Ramos (cell line): ENCODE data around the gene DNLZ.

Experiments used
- in situ Hi-C: fragments of 300-500 bp; cut with MboI; formaldehyde crosslinking; loops from one replicate; pipeline ENCODE4 v1.14.3; 2022; ENCODE audit warnings: low sequenced_read_pairs; ENCODE audit not compliant: unreplicated experiment

The DNLZ gene

DNA sequence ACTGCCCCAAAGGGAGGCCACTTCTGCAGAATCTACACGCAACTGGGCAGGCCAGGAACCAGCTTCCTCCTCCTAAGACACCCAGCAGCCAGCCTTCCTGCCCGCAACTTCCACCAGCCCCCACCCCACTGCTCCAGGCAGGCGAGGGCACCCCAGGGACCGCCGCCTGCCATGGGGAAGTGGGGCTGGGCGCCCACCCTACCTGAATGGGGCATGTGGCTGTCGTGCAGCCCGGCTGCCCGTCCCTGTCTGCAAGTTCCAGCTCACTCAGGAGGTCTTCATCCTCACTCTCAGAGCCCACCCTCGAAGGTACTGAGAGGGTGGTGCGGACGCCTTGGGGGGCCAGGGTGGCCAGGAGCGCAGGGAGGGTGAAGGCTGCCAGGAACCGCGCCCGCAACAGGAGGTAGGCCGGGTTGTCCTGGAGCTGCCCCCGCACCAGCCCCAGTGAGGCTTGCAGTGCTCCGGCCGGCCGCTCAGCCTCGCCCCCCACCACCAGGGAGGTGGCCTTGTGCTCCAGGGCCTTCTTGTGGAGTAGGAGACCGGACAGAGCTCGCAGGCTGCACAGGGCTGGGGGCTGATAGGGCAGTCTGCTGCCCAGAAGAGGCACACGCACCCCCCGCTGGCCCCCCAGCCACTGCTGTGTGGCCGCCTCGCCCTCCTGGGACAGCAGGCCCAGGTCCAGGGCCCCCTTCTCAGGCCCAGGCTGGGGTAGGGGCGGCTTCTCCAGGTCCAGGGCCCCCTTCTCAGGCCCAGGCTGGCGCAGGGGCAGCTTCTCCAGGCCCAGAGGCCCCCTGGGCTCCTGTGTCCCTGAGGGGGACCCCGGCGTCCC lies 14.0 kb upstream of the DNLZ start:
- in situ Hi-C loops, result no loop called here

DNA sequence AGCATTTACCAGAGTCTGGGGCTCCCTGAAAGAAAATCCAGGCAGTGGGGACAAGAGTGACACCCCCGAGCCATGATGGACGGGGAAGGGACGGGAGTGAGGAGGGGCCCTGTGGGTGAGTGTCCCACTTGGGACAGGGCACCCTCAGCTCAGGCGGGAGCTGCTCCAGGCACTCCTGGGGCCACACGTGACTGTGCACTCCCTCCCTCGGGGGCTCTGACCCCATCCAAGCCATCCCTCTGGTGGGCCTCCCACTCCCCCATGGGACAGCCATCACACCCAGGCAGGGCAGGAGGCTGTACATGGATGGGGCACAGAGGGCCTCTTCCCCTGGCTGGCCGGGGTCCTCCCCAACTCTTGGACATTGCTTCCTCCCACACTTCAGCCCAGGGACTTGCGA lies 12.9 kb upstream of the DNLZ start:
- in situ Hi-C loops, result no loop called here

DNA sequence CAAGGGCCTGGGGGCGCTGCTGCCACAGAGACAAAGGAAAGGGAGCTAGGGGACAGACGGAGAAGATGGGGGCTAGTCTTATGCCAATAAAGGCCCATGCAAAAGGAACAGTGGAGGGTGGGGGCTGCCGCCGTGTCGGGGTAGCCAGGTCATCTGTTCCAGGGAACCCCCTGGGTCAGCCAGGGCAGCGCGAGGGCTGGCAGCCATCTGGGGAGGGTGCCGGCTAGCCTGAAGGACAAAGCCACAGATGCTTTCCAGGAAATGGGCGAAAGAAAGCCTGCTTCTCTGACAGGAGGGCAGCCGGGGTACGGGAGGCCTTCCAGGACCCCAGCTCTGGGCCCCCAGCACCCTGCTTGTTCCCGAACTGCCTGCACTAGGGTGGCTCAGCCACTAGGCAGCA lies 11.6 kb upstream of the DNLZ start:
- in situ Hi-C loops, result no loop called here

DNA sequence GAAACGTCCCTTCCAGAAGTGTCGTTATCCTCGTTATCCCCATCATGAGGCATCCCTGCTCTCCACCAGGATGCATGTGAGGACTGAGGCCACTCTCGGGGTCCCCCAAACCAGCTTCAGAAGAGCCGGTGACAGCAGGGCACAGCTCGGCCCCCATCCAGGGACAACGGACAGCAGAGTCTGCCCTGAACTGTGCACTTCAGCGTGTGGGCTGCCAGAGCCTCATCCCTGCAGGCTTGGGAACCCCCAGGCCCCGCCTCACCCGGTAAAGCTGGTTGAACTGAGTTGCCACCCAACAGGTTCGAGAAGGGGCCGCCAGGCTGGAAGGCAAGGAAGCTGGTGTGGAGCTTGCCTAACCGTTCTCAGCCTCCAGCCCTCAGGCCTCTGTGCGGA lies 10.6 kb upstream of the DNLZ start:
- in situ Hi-C loops, result no loop called here

DNA sequence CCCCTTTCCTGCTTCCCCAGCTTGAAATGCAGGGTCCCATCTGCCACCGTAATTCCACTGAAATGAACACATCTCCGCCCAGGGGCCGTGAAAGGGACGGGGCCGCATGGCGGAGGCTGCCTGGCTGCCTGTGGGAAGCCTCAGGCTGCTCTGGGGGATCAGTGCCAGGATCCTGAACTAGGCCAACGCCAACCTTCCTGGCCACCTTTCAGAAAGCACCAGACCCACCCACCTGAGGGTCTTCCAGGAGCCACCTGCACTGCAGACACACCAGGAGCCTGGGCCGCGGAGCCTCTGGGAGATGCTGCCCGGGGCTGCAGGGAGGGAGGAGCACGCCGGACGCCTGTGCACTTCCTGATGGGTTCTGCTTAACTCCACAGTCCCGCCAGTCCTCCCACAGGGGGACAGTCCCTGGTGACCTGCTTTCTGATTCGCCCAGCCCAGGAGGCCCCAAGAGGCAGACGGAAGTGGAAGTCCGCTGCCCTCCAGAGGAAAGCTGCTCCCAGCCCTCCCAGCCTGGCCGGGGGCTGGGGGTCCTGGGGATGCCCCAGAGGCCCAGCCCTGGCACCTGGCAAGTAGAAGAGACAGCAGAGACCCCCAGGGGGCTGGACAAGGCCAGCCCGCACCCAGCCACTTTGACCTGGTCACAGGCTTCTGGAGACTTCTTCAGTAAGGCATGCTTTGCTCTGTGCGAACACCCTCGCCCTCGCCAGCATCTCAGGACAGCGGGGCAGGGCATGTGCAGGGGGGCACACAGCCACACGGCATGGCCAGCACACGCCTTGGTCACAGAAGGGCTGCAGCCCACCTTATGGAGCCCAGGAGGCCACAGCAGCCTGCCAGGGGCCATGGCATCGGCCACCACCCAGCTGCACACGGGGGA lies 10.0 kb upstream of the DNLZ start, which contains the start of gene CARD9:
Gene CARD9 (minus strand): TSS at position 370 of the 883 bp plus-strand sequence. CDS start 1,591 bp downstream, outside the sequence.
- in situ Hi-C loops, result no loop called here

DNA sequence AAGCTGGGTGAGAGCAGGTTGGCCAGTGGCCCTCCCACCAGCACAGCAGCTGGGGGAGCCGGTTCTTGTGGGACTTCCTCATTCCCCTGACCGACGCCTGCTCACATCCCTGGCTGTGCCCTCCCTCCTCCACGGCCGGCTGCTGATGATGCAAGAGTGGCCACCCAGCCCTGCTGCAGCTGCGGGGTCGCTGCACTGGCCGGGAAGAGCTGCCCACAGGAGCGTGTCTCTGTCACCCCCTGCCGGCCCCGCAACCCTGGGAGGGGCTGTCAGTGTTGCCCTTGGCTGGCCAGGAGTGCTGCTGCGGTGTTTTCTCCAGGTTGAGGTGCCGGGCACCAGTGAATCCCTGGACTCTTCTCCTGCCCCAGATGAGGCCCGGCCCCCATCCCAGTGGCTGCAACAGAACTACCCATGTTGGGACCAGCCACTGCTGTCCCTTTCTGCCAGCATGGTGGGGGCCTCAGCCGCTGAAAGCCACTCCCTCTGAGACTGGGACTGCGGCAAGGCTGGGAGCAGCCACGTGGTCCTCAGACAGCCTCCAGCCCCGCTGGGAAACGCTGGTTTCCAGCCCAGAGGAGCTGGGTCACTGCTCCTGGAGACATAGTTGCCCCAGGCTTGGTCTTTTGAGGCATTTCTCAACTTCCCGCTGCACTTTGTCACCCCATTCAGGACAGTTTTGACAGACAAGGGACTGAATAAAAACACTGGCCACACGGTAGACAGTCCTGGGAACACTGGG lies 9.2 kb upstream of the DNLZ start:
- in situ Hi-C loops, result no loop called here

DNA sequence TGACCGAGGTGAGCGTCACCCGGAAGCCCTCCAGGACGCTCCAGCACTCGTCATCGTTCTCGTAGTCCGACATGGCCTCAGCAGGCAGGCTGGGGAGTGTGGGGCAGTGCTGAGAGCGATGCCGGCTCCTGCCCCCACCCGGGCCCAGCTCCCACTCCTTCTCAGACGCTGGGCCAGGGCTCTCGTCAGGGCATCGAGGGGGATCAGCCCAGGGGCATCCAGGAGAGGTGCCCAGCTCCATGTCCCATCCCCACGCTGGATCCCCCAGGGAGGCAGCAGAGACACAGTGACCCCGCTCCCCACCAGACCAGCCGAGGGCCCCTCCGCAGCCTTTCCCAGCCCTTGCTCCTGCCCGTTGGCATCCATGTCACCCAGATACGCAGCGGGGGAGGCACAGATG lies 8.5 kb upstream of the DNLZ start:
- in situ Hi-C loops, result no loop called here

DNA sequence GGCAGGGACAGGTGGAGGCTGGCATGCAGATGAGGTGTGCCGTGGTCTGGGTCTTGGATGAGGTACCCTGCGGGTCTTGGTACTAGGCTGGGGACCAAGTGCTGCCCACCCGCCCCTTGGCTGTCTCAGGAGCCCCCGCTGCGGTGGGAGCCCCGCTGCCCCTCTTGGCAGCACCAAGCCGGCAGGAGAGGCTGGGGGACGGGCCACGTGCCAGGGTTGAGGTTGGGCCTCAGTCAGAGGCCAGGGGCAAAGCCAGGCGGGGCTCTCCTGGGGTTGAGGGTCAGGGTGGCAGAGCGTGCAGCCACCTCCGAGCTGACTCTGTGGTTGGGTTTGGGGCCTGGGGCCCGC lies 8.0 kb upstream of the DNLZ start:
- in situ Hi-C loops, result no loop called here

DNA sequence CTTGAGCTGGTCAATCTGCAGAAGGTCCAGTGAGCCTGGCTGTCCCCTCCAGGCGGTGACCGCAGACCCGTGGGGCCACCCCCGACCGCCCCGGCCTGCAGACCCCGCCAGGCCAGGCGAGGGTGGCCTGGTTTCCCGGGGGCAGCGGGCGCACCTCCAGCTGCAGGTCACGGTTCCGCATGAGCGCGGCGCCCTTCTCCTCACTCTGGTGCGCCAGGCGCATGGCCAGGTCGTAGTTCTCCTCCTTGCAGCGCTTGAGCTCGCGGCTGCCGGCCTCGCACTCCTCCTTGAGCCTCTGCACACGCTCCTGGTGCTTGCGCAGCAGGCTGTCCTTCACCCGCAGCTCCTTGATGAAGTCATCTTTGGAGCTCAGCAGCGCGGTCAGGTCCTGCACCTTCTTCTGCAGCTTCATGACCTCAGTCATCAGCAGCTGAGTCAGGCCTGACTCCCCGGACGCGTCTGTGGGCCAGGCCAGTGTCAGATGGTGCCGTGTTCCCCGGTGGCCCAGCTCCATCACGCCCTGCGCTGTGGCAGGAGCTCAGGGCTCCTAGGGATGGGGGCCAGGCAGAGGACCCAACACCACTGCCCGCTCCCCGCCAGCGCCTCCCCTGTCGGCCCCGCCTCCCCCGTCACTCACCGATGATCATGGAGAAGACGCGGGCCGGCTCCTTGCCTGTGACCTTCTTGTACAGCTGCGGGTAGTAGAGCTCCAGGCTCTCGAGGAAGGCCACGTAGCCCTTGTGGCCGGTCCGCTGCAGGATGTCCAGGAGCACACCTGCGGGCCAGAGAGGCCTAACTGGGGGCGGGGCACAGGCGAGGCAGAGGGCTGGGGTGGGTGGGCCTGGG lies 7.4 kb upstream of the DNLZ start:
- in situ Hi-C loops, result no loop called here

DNA sequence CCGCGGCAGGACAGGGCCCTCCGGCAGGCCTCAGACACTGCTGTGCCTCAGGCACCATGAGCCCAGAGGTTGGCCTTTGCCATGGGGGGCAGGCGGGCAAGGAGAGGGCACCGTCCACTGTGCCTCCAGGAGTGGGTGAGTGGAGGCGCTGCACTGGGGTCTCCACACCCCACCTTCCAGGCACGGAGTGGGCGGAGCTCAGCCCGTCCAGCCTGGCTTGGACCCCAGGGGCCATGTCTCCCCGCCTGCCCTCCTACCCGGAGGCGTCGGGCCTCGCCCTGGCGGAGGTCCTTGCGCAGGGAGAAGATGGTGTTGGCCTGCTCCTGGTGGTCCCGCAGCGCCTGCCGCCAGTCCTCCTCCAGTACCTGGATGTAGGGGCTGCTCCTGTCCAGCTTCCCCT lies 6.5 kb upstream of the DNLZ start:
- in situ Hi-C loops, result no loop called here

DNA sequence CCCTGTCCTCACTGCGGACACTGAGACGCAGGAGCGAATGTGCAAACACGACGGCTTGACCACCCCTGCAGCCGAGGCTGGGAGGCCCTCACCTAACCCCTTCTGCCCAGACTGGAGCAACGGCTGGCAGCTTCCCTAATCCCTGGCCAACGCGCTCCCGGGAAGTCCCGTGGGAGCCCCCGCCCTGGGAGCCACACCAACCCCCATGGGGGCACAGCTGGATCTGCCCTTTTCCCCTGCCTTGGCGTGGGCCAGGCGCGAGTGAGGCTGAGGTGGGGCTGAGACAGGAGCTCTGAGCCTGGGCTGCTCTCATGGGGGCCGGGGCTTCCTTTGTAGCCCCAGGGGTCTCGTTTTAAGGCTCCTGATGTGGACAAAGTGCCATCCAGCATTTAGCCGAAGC lies 4.6 kb upstream of the DNLZ start:
- in situ Hi-C loops, result no loop called here

DNA sequence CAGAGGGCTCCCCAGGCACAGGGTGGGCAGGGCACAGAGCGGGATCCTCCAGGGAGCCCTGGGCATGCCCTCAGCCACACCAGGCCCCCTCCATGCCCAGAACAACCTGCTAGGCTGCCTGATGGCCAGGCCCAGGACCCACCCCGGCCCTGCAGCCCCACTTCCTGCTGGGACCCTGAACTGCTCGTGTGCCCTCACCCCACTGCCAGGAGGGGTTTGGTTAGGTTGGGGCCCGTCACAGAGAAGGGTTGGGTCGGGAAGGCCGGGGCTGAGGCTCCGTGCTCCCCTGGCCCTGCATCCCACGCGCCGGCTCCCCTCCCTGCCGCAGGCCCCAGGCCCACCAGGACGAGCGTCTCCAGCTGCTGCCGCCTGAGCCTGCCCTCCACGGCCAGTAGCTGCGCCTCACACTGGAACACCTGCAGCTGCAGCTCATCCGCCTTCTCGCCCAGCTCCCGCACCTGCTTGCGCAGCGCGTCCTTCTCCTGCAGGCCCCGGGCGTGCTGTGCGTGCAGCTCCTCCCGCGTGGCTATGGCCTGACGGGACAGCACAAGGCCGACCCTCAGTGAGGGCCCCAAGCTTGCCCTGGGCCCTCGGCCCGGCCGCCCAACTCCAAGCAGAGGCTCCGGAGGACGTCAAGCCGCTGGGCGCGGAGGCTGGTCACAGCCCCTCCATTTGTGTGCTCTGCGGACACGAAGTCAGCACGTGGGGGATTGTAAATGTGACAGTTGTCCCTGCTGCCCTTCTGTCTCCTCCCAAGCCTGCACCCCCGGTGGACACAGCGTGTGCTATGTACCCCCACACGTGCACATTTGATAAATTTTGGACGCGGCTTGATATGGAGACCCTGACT lies 4.0 kb upstream of the DNLZ start:
- in situ Hi-C loops, result no loop called here

DNA sequence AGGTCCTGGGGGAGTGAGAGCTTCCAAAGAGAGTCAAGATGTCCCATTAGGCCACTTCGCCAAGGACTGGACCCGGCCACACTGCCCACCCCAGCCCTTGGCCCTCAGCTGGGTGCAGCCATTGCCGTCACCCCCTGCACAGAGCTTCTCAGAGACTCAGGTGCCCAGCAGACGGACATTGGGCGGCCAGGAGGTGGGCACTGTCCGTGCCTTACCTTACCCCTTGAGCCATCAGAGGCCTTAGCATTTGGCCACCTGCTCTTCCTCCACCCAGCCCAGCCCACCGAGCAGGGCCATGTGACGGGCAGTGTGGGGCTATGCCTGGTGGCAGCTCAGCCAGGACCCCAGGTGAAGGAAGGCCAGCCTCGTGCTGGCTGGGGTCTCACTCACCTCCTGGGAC lies 3.3 kb upstream of the DNLZ start:
- in situ Hi-C loops, result no loop called here

DNA sequence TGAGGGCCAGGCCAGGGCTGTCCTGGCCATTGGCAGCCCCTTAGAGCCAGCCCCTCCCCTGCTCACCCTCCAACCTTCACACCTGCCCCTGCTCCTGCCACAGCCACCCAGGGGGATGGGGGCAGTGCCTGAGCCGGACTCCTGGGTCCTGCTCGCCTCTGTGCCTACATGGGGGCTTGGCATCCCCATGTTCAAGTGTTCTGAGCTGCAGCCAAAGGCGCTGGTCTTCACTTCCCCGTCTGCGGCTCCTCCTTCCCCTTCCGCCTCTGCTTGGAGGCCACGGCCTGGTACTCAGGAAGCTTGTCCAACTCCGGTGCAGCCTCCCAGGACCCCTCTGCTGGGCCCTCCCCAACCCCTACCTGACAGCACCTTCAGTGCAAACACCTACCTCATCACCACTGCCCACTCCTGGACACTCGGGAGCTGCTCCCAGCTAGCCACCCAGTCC lies 2.3 kb upstream of the DNLZ start:
- in situ Hi-C loops, result no loop called here

DNA sequence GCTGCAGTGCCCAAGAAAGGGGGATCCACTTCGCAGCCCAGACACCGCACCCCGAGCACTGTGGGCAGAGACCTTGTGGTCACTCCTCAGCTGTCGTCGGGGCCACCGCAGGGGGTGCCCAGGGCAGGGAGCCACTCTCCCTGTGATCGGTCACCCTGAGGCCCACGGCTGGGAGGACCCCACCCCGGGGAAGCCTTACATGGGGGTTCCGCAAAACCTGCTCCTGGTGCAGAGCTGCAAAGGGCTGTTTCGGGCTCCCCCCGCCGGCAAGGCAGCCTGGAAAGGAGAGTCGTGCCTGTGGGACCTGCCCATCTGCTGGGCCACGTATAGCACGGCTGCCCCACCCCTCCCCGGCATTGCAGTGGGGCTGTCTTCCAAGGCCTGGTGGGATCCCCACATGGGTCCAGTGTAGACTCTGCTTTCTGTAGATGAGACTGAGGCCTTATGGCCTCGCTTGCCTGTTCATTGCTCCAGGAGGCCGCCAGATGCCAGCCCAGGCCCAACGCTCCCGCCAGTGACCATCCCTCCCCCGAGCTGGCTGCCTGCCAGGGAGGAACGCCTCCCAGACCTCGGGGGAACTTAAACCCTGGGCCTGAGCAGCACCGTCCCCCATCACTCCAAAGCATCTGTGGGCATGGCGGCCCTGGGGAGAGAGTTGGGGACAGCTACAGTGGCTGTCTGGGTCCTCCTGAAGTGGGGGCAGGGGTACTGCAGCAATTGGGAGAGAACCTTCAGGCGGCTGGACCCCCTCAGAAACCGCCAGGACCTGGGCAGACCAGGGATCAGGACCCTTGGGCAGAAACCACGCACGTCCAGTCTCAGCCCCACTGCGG lies 1.6 kb upstream of the DNLZ start:
- in situ Hi-C loops, result no loop called here

DNA sequence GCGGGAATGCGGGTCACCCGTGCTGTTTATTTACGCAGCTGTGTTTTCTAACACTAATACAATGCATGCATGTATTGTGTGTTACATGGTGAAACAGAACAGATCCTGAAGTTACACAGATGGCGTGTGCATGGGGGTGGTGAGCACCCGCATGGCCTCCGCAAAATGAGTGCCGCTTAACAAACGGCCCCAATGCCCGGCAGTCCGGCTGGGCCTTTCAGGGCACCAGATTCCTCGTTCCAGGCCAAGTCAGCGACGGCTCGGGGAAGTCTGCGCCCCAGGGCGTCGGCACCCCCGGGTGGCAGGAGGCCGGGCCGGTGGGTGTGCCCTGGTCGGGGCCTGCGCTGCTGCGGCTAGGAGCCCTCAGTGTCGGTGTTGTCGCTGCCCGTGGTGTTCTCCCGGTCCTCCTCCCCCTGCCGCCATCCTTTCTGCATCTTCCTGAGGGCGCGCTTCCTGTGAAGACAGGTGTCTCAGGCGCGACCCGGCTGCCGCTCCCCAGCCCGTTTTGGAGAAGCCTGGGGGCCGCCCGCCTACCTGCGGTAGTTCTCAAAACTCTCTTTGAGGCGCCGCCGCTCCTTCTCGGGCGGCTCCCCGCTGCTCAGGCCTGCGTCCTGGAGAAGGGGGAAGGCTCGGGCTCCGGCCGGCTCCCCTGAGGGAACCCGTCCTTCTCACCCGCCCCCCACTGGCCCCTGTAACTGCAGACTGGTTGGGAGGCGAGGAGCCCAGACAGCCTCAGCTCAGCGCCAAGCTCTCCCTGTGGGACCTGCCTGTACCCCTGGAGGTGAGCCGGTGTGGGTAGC lies 605 bp upstream of the DNLZ start:
- in situ Hi-C loops, result no loop called here

DNA sequence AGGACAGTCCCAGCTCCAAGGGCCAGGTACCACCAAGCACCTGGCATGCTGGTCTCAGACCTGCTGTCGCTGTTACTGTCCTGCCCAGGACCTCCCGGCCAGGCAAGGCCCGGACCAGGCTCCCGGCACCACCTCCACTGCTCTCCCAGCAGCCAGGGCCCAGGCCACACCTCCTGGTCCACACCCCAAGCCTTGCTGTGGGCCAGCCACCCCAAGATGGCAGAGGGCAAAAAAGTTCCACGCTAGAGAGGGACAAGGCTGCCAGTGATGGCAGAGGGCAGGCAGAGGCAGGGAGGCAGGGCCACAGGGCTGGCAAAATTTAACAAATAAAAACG lies 1.1 kb downstream of the DNLZ start:
- in situ Hi-C loops, result no loop called here
